Activated CD8-positive, alpha-beta memory T cell treated with anti-CD3 and anti-CD28 coated beads for 36 hours (primary cell): Measurements from ENCODE around the gene TMEM101. TPM values are rescaled to one million over a fixed set of nuclear protein-coding genes. Genes with fewer than 3 reads are reported as not detected.
"Not testable (repeated sequence)": the region's sequence is repeated elsewhere in the genome, so short reads cannot be mapped to it uniquely, and the experiment has no call there.

Source experiments
- CTCF ChIA-PET: fragments of 350-600 bp; sonication (Branson Sonifier 250); formaldehyde crosslinking; loops from one replicate; lab custom pipeline; 2021; ENCODE audit warnings: antibody characterized with exemption; lab: Charles Lee
- POLR2A ChIA-PET: fragments of 350-600 bp; sonication (Branson Sonifier 250); formaldehyde crosslinking; loops from one replicate; lab custom pipeline; 2021; ENCODE audit warnings: antibody characterized with exemption; lab: Charles Lee
- total RNA-seq, 2 experiments: library from RNA; stranded (reverse); gene quantifications; one replicate each; pipeline ENCODE4 v1.2.3, GENCODE V29; 2021

TMEM101 gene
- total RNA-seq, 2 experiments from 2014 or later, result 29.5 to 31.0 TPM

DNA sequence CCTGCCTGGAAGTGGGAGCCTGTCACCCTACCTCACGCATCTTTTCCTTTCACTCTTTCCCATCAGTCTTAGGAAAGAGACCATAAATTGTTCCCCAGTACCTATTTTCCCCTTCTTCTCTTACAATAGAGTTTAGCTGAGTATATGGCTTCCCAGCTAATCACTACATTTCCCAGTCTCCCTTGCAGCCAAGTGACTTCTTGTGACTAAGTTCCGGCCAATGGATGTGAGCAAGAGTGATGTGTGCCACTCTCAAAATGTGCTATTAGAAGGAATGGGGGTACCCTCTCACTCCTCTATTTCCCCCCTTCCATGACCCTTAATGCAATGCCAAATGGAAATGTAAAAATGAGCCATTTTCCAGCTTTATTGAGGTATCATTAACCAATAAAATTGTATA lies 52.8 kb downstream of the TMEM101 start:
- POLR2A ChIA-PET, result no interaction called here
- CTCF ChIA-PET, result no interaction called here

- POLR2A ChIA-PET, CTCF ChIA-PET: not testable (repeated sequence)
Observed at GRCh38 chr17:43961292-43961691, 53.5 kb downstream of the TMEM101 start.

Other genes with a start within 250 kb of the TMEM101 start
- 10 to 100 TPM; 19.6 to 20.3 TPM for gene DUSP3, start 236.0 kb downstream of the TMEM101 start, total RNA-seq
- not detected for gene CFAP97D1, start 234.5 kb downstream of the TMEM101 start, total RNA-seq
- under 1 TPM; 0.40 to 0.78 TPM for gene MPP3, start 181.8 kb downstream of the TMEM101 start, total RNA-seq
- not detected for gene CD300LG, start 167.8 kb downstream of the TMEM101 start, total RNA-seq
- gene MPP2, start 107.4 kb downstream of the TMEM101 start, total RNA-seq, result 1 to 10 TPM; 1.6 to 1.7 TPM
- gene PPY, start 72.5 kb downstream of the TMEM101 start, total RNA-seq, result not detected
- gene PYY, start 61.0 kb downstream of the TMEM101 start, total RNA-seq, result not detected
- gene NAGS, start 10.3 kb downstream of the TMEM101 start, total RNA-seq, result 1 to 10 TPM in 1 of 2 experiments, under 1 TPM in 1; 0.63 to 1.1 TPM
- 10 to 100 TPM; 91.3 to 95.4 TPM for gene LSM12, start 51.7 kb upstream of the TMEM101 start, total RNA-seq
- 10 to 100 TPM; 36.5 to 37.8 TPM for gene G6PC3, start 55.8 kb upstream of the TMEM101 start, total RNA-seq
- 10 to 100 TPM; 18.9 to 20.7 TPM for gene HDAC5, start 108.7 kb upstream of the TMEM101 start, total RNA-seq
- gene HROB, start 127.0 kb upstream of the TMEM101 start, total RNA-seq, result 10 to 100 TPM; 16.7 to 17.5 TPM
- under 1 TPM; 0.15 to 0.23 TPM for gene ASB16, start 155.7 kb upstream of the TMEM101 start, total RNA-seq
- 10 to 100 TPM; 17.6 to 17.8 TPM for gene TMUB2, start 172.0 kb upstream of the TMEM101 start, total RNA-seq
- 100 to 1,000 TPM; 102 to 104 TPM for gene ATXN7L3, start 184.9 kb upstream of the TMEM101 start, total RNA-seq
- gene UBTF, start 204.7 kb upstream of the TMEM101 start, total RNA-seq, result 100 to 1,000 TPM; 170 to 175 TPM